NCI-H1417 (cell line): ENCODE measurements around the gene ZNF862.

Source experiments
- DNase-seq, 3 experiments: peaks; one replicate each; lab custom pipeline; 2025; lab: John Stamatoyannopoulos, UW

ZNF862 gene

DNA sequence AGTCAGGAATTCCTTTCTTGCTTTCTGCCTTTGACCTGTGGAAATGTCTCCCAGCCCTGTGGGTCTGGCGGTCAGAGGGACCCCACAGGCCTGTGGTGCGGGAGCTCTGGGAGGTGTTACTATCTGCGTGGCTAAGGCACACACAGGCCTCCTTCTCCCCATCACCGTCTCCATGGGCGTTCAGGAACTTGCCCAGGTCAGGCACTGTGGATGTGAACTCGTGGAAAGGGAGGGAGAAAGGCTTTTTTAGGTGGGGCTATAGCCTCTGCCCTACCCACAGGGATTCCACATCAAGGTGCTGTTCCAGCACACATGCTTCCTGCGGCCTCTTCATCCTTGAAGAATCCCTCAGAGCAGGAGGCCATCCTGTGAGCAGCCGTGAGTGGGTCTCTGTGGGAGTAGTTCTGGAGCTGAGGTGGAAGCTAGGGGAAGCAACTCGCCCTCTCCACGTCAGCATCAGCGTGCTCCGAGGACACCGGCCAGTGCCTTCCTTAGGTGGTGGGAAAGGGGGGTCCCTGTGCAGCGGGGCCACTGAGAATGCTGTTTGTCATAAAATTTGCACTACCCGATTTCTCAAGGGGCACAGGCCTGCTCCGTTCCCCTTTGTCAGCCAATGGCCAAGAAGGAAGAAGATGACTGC, 28.1 kb downstream of the ZNF862 start:
- no peak for DNase-seq

DNA sequence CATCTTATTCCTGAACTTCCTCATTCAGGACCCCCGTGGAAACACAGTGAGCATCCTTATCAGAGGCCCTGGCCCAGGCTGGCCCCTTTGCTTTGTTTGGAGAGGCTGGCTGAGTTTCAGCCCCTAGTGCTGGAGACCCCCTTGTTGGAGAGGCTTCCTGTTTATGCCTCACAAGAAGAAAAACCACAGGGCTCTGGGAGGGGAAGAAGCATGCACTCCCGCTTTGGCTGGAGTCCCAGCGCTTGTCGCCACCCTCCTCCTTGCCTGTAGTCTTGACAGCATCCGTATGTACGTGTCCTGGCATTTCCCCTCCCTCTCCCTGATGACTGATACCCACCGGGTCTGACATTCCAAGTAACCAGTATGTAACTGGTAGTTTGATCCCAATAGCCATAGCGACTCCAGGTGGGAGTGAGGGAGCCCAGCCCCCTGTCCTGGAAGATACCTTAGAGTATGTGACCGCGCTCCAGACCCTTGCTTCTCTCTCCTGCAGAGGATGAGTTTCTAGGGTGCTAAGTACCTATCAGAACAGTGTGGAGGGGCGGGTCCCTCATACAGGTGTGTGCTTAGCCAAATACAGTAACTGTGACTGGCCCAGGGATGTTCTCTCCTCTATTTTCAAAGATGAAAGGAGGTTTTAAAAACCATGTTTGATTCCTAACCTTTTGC, 28.7 kb downstream of the ZNF862 start:
- no peak for DNase-seq

DNA sequence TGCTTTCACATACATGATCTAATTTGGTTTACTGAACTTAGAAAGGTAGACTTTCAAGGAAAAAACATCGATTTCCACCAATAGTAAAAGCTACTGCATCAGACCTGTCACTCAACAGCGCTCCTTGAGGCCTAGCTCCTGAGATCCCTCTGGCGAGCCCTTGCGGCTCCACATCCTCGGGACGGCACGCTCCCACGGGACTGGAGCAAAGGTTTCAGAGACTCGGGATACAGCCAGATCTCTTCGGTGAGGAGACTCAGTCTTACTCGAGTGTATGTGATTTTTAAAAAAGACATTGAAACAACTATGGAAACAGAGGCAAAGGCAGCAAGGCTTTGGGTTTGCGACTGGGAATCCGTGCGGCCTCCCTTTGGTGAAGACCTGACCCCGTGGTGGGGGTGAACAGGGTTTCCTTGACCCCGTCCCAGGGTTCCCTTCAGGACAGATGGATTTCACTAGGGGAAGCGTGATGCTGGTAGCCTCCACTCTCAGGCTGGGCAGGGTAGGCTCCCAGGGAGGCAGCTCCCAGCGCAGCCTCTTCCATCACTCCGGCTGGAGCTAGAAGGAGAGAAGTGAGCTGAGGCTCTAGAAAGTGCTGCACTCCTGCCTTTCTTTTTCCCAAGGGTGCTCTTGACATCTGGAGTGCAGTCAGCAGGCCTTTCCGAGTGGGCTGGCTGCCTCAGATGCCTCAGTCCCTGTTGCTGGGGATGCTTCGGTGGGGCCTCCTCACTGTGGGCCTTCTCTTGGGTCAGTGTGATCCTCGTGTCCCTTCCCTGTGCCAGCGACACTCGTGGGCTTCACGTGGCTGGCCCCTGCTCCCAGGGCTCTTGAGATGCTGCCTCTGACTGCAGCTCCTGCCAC, 29.8 kb downstream of the ZNF862 start:
- no peak for DNase-seq

DNA sequence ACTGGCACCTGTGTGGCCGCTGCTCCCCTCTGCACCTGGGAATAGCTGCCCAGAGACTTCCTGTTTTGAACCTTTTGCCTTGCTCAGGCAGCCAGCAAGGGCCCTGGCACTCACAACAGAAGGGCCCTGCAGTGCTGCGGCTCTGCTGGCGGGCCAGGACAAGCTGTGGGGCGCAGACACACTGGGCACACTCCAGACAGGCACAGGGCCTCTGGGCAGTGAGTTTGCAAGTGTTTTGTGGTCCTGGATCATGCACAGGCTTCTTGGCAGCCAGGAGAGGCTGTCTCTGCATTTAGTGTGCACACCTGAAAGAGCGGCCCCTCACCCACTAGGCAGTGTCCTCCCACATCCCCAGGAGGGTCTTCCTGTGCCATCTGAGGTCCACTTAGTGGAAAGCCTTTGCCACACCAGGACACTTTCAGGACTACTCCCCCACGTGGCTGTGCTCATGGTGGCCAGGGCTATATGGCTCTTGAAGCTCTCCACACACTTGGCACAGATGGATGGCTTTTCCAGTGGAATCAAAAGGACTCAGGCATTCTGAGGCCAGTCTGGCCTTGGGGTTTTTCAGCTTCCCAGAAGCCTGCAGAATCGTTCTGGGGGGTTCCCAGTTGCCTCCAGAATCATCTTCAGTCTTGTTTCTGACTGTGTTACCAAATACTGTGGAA, 30.6 kb downstream of the ZNF862 start:
- DNase-seq: no peak

DNA sequence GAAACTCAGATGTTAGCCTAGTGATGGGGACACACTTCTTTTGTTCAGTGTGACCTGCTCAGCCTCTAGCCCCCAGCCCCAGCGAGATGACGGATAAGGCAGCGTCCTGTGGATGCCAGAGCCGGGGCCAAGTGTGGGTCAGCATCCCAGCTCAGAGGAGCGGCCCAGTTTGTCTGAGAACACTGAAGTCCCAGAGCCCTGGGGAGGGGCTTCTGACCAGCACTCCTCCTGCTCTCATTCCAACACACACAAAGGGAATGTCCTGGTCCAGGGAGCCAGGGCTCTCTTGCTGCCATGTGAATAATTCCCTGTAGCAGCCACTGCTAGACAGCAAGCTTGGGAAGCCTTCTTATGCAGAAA, 31.1 kb downstream of the ZNF862 start:
- DNase-seq: no peak

DNA sequence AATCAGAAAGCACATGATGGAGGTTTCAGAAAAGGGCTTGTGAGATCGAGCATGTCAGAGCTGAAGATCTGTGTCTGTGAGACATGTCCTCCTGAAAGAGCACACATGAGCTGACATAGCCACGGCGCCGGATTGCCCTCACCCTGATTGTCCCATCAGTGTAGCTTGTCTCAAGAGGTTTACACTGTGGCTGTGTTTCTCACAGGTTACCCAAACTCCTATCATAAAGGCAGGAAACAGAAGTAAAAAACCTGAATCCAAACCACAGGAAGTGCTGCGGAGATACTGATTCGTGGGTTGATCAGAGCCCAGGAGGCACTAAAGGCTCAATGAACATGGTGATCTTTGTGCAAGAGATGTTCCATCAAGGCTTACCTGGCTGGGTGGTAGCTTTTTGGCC, 31.7 kb downstream of the ZNF862 start:
- no peak for DNase-seq

DNA sequence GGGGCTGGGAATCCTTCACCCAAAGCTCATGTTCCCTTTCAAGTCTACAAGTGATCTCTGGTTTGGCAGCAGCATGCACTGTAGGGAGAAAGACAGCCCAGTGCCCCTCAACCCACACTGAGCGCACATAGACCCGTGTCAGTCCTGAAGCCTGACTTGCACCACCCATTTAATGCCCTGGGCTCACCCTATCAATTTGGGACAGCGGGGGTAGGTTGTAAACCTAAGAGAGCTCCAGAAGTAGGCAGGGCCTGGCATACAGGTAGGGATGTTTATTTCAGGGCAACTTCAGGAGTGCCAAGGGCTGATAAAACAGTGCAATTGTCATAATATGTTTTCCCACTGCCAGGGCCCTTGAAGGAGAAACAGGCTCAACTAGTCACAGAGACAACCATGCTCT, 32.1 kb downstream of the ZNF862 start:
- no peak for DNase-seq

DNA sequence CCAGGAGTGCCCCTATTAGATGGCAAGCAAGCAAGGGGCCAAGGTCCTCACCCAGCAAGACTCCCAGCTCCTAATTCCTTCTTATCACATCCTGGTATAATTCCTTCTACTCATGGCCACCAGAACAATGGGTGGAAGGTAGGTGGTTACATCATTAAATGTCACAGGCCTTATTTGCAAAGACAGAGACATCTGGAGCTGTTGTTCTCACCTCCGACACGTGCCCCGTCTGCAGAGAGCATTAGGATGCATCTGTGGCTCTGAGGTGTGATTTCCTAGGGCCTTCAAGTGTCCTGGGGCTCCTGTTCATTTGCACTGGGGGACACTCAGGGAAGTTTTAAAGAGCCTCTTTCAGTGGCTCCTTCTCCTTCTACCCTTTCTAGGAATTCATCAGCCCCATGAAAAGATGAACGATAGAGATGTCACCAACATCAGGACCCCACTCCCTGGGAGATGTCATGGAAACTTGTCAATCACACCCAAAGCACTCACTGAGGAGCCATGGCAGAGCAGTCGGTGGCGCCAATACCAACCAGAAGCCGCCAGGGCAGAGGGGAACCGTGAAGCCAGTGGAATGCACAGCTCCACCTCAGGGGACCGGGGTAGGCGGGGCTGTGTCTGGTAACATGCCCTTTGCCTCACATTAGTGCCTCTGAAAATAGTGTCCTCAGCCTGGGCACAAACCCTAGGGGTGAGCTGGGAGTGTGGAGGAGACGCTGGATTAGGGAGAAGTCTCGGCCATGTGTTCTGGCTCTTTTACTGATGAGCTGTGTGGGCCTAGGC, 32.7 kb downstream of the ZNF862 start:
- no peak for DNase-seq

DNA sequence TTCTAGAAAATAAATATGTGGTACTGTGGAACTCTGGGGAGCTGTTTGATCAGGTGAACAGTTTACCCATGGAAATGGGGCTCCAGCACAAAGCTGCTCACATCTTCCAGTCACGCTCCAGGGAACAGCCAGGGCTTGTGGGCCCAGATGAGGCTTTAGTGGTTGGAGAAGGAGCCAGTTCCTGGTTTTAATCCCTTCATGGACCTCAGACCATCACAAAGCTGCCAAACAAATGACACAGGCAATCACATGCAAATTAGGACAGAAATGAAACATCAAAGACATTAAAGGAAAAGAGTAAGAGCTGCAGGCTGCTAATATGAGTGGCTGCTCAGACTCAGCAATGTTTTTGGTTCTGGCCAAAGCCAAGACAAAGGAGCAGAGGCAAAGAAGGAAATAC, 33.4 kb downstream of the ZNF862 start:
- no peak for DNase-seq

DNA sequence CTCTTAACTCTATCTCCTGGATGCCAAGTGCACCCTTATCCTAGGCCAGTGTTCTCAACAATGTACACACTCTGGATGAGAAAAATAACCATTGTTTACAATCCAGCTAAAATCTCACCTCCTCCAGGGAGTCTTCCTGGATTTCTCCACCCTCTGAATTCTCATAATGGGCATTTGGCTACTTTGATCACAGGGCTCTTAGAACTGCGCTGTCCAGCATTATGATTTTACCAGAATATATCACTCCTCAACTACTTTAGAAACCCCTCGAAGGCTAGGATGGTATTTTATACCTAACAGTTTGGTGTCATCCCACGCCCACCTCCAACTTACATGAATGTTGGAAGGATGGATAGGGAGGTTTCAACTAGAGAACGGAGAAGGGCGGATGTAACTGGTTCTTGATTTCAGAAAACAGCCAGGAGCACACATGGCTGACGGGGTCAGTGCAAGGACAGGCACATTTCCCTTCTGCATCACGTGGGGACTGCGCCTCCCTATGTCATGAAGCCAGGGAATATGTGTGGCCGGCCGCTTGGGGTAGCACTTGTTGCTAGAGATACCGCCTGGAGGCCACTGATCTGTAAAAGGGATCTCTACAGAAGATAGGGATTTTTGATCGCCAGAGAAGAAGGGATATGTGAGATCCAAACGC, 34.4 kb downstream of the ZNF862 start:
- peak; percentile 71 to 92 (median 79) for DNase-seq

DNA sequence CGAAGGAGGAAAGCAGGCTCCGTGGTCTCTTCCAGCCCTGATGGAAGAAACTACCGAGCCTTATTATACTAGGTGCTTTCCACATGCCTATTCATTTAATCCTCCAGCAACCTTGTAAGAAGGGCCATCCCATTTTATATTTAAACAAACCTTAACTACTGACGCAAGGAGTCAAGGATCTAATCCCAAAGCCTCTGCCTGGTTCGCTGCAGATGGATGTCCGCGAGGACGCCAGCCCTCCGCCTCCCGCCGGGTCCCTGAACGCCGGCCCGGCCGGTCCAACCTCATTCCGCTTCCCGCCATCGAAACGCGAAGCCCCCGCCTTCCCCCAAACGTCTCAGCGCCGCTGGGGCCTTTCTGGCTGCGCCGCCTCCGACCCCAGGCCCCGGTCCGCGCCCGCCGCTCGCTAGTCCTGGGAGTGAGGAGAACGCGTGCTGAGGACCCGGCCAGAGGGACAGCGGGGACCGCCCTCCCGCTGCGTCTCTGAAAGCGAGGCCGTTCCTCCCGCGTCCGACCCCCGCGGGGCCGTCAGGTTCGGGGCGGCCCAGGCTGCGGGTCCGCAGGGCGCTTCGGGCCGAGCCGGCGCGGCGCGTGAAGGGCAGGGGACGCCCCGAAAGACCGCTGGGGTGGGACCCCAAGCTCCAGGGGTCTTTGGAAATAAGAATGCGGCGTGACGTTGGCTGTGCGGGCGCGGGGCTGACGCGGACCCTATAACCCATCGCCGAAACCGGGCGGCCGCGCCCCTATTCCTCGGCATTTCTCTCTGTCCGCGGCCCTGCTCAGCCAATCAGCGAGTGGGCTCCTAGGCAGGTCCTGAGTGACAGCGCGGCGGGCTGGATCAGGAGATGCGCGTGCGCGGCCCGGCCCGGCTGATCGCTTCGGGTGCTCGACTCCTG, 35.1 kb downstream of the ZNF862 start, which contains the start of gene ATP6V0E2:
Gene ATP6V0E2 (plus strand): TSS at position 896 of the 896 bp plus-strand sequence. CDS start 97 bp downstream, outside the sequence.
- DNase-seq: peak; percentile 95 to 98 (median 98)

DNA sequence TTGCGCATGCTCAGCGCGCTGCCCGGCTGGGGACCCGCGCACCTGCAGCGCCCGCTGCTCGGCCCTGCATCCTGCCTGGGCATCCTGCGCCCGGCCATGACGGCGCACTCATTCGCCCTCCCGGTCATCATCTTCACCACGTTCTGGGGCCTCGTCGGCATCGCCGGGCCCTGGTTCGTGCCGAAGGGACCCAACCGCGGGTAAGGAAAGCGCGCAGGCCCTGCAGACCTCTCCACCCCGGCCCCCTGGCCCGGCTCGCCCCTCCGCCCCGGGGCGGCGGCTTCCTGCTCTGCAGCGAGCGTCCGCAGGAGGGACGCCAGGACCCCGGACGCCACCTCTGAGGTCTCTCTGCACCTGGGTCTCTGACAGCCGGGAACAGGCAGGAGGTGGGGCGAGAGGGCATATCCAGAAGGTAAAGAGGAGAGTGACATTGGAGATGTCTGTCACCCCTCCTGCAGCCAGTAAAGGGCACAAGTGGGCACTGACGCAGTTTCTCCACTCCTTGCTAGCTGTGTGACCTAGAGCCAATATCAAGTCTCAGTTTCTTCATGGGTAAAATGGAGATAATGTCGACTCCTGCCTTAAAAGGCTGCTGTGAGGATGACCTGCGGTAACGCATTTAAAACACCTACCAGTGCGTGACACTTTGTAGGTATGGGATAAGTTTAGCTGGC, 35.9 kb downstream of the ZNF862 start:
- DNase-seq: peak in 1 of 3 experiments; percentile 52

DNA sequence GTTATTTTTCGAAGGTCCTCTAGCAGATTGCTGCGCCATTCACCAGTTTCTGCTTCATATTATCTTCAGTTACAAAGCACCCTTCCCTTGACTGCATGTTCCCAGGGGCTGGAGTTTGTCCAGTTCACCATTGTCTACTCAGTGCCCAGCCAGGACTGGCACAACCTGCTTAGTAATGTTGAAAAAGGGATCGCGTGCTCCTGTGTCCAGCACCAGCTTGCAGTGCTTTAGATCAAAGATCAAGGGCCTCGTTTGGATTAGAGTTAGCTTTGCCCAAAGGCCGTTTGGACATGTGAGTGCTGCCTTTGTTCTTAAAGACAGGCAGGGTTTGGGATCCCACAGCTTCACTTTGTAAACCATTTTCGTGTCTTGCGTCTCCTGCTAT, 36.5 kb downstream of the ZNF862 start:
- DNase-seq: no peak

DNA sequence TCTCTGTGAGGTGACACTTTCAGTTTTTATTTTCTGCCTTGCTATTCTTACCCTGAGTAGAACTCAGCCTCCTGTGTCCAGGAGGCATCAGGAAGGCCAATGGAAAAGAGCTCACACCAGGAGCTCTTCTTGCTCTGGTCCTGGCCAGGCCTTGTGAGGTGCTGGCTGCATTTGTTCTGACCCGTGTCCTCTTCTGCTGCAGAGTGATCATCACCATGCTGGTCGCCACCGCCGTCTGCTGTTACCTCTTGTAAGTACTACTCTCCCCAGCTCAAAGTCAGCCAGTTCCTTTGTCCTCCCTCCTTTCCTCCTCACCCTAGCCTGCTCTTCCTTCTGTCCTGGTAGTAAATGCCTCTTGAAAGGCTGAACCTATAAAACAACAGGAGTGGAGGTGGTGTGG, 37.2 kb downstream of the ZNF862 start:
- DNase-seq: no peak

DNA sequence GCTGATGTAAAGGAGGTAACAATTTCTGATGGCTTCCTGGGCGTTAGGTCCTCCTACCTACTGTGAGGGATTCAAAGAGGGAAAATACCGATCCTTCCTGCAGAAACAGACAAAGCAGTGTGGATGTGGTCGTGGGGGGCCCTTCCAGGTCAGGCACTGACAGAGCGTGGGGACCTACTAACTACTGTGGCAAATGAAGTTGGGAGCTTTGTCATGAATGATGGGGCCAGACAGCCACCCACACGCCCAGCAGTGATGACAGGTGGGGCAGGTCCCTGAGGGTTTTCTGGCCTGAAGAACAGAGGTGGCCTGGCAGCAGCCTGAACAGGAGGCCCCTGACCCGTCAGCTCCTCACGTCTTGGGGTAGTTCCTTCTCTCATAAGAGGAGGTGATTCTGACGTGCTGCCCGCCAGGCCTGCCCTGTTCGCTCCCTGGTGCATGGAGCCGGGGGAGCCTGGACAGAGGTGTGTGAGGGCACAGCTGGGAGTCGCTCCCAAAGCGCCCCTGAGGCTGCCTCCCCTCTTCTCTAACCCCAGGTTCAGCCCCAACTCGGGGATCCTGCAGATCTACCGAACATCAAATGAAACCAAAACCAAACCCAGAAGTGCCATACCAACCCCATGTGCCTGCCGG, 39.8 kb downstream of the ZNF862 start:
- no peak for DNase-seq

DNA sequence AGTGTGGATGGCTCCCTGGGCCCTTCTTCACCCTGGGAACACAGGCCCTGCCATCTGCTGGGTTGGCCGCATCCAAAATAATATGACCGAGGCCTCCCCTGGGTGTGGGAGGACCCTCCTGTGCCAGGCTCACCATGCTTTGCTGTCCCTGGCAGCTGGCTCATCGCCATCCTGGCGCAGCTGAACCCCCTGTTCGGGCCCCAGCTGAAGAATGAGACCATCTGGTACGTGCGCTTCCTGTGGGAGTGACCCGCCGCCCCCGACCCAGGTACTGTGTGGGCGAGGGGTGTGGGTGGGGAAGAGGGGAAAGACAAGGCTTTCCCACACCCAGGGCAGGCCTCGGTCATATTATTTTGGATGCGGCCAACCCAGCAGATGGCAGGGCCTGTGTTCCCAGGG, 40.3 kb downstream of the ZNF862 start:
- no peak for DNase-seq

DNA sequence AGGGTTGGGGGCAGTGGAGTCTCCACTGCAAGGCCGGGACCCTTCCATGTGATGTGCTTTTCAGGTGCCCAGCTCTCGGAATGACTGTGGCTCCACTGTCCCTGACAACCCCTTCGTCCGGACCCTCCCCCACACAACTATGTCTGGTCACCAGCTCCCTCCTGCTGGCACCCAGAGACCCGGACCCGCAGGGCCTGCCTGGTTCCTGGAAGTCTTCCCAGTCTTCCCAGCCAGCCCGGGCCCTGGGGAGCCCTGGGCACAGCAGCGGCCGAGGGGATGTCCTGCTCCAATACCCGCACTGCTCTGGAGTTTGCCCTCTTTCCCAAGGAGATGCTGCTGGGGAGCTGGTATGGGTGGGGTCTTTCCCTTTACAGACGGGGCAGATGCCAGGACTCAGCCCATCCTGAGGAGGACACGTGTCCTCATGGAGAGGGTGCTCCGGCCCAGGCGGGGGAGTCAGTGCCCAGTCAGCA, 41.1 kb downstream of the ZNF862 start:
- DNase-seq: no peak

DNA sequence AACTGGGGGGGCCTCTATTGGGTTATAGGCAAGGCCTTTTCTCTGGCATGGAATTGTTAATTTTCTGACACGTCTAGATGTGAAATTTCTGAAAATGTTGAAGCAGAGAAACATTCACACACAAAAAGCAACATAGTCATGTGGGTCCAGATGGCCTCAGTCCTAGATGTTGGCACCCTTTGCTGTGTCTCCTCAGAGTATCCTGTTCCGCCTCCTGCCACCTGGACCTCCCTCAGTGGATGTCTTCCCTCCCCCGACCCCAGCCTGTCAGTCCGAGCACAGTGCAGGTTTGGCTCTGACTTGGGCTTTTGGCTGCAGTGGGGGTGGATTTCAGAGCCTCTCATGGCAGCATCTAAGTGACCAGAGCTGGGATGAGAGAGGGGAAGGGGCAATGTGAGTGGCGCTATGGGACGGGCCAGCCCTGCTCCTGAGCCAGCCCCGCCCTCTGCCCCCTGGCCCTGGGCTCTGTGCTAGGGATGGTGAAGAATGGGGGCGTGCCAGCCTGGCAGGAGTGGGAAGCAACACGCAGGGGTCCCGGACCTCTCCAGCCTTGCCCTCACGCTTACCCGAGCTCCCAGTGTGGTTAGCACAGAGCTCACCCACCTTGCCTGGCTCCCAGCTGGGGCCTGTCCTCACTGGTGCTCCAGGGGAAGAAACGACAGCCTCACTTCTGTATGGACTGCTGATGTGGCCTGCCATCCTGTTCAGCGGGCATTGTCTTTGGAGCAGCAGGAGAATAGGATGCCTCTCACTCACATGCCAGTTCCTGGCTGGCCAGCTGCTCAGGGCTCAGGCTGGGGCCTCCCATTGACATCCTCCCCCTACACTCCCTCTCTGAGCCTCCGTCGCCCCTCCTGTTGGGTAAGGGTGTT, 41.8 kb downstream of the ZNF862 start:
- no peak for DNase-seq
